Fibroblast of gingiva (primary cell): Measurements from ENCODE around the gene PDGFRB.

Source experiments
- DNase-seq: peaks from one replicate; pipeline ENCODE4 v3.0.0-alpha.2; 2011; ENCODE audit warnings: low read depth

The PDGFRB gene

DNA sequence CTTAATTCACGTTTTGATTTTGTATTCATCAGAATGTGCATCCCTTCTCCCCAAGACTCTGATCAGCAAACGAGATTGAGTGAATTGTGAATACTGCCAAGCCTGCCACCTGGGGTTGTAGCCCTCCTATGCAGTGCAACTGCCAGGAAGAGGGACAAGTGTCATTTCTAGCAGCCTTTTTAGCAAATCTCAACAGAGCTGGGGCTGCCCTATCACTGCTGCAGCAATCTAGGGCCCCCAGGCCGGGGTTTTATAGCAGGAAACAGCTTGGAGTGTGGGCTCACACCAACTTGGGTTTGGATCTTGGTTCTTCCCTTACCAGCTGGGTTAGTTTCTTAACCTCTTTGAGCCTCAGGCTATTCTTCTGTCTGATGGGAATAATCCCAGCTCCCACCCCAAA lies 73.3 kb downstream of the PDGFRB start:
- DNase-seq, result no peak

DNA sequence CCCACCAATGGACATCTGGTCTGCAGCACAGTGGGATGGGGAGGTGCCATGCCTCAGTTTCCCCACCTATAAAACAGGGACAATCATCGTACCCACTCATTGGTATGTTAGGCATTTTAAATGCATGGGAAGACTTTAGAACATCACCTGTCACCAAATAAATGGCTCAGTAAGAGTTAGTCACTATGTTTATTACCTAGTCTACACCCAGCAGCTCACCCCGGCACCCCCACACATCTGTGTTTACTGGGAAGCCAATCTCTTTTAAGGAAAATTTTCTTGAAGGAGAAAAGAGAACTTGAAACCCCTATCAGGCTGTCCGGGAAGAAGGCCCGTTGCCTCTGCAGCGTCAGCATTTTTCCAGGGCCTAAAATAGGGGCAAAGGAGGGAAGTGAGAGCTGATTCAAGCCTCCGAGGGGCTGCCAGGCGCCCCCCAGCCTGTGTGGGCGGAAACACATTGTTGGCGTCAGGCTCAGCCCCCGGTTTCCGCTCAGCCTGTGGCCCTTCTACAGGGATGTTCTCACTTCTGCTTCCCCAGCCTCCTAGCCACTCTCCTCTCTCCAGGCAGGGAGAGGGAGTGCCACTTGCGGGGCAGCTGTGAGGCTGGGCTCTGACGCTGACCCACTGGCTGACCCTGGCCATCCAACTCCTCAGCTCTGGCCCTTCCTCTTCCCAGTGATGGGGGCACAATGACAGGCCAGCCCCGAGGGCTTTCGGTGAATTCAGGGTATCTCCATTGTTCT lies 73.9 kb downstream of the PDGFRB start:
- DNase-seq, result no peak

DNA sequence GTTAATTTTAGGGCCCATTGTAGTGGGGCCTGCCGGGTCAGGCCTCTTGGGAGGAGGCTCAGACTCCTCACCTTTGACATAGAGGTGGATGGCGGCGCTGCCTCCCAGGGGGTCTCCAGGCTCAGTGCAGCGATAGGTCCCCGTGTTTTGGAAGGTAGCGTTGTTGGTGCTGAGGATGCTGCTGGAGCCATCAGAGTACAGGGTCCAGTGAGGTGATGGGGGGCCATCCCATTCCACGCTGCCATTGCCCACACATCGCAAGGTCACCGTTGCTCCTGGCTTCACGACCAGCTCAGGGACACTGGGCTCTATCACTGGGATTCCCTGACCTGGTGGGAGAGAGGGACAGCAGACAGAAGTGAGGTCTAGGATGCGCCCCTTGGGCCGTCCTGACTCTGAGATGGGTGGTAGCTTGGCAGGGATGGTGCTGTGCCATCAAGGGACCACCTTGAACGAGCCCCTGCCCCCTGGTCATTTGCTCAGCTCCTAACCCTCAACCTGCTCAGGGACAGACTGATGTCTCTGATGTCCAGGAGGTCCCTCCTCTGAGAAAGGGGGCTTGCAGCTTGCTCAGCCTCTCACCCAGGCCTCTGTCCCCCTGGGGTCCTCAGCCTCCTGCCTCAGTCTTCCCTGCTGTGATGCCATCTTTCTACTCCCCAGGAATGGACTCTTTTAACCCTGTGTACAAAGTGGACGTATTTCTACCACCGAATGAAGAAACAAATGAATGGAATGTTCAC lies 74.8 kb downstream of the PDGFRB start:
- no peak for DNase-seq

DNA sequence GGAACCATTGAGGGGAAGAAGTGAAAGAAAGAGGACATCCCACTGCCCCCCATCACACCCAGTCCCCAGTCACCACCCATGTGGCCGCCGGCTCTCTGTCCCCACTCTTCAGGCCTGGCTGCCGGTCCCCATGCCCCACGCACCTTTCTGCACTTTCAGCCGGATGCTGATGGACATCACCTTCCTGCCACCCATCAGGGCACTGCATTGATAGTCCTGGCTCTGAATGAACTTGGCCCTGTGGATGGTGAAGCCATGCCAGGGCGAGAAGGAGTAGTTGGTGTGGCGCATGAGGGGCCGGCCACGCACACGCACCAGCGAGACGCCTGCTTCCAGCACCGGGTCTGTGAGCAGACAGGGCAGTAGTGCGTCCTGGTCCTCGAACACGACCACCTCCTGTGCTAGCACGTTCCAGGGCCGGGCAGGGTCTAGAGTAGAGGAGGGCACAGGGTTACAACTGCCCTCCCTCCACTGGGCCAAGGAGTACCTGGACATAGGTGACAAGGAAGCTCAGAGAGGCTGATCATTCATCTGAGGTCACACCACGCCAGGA lies 75.7 kb downstream of the PDGFRB start:
- no peak for DNase-seq

DNA sequence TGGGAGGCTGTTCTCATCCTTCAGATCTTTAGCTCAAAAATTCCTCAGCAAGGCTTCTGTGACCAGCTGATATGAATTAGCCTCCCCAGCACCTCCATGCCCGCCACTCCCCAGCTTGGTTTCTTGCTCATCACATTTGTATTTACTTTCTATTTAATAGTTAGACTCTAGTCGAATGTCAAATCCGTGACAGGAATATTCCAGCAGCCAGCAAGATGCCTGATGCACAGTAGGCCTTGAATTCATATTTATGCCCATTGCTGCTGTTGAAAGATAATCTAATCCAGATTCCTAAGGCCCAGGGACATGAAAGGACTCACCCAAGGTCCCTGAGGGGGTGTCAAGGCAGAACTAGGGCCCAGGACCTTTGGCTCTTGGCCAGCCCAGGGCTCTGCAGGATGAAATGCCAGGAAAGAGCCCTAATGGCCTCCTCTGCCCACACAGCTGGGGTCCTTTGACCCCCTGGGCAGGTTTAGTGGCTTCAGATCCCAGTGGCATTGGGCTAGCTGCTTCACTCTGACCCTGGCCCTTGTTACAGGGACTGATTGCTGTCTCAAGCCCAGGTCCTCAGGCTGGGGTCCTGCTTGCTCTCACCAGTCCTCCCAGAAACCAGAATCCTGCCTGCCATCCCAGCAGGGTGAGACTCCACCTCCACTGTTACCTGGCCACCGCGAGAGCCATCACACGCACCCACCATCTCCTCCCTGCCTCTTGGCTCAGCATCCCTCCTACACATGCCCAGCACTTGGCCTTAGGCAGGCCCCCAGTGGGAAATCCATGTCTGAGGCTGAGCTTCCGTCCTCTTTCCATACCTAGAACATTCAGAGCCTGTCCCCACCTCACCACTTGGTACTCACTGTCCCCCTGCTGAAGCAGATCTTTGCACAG lies 76.6 kb downstream of the PDGFRB start:
- DNase-seq, result no peak

DNA sequence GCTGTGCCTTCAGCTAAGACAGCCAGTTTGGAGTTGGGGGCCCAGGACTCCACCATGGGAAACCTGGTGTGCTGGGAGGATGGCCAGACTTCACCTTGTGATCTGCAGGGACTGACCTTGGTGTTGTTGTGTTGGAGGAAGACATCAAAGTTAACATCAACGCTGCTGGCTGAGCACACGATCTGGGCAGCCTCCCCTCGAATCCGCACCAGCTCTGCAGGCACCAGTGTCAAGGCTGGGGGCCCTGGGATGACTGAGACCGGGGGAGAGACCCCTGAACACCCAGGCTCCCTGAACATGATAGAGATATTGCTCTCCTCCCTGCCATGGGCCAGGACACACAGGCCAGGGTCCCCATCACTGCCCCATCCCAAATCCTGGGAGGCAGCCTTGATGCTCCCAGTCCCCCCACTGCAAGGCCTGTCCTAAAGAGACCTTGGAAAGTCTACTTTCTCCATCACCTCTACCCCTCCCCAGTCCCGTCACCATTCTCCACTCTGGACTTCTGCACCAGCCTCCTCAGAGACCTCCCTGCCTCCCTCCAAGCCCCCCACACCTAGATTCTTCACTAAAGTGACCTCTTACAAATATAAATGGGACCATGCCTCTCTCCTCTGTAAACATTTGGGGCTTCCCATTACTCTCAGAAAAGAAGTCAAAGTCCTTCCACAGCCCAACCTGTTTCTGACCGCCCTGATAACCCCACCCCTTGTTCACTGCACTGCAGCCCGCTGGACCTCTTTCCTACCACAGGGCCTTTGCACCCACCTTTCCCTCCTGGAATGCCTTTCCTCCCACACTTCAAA lies 77.4 kb downstream of the PDGFRB start:
- DNase-seq, result no peak

DNA sequence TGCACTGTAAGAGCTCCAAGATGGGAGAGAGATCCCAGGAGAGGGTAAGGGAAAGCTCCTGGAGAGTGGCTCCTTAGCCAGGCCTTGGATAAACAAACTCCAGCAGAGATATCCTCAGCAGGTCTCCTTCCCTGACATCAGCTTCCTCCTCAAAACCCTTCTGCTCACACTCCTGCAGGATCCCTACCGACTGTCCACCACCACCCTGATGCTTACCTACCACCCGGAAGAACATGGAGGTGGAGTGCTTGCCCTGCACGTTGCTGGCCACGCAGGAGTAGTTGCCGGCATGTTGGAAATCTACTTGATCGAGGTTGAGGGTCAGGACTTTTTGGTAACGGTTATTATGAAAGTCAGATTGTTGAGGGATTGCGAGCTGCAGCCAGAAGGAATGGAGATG lies 78.6 kb downstream of the PDGFRB start:
- no peak for DNase-seq

DNA sequence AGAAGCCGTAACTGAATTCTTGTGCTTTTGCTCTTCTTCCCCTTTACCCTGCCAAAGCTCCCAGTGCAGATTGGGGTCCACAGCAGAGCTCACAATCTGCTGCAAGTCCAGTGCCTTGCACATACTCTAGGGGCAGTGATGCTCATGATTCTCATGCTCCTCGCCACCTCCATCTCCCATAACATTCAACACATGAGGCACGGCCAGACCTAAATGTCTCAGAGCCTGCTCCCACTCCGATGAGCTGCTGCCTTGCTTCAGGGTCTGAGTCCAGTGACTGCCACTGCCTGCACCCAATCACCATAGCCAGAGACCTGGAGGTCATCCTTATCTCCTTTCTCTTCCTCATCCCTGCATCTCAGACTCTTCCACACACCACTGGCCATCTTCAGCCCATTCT lies 79.8 kb downstream of the PDGFRB start:
- no peak for DNase-seq

DNA sequence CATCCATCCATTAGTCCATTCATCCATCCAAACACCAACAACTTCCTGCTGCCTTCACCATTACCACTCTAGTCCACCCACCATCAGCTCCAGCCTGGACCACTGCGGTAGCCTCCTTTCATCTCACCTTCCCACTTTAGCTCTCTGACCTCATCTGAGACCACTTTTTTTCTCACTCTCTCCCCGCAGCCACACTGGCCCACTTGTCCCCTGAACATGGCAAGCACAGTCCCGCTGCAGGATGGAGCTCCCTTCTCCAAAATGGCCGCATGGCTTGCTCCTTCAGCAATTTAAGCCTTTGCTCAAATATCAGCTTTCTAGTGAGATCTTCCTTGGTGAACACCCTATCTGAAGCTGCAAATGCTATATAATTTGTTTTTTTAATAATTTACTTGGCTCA lies 80.4 kb downstream of the PDGFRB start:
- no peak for DNase-seq

DNA sequence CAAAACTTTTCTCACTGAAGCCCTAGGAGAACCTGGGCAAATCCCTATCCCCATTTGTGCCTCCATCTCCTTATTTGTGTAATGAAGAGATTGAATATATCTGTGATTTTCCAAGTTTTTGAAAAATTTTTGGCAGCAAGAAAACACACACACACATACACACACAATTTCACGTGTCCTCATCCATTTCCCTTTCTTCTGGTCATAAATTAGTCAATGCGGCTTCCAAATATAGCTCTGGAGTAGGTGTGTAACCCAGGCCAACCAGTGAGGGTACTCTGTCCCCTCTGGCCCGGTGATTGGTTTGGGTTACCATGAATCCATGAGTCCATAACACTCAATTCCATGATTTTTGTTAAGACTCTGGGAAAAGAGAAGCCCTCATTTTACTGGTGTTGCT lies 82.0 kb downstream of the PDGFRB start:
- no peak for DNase-seq

DNA sequence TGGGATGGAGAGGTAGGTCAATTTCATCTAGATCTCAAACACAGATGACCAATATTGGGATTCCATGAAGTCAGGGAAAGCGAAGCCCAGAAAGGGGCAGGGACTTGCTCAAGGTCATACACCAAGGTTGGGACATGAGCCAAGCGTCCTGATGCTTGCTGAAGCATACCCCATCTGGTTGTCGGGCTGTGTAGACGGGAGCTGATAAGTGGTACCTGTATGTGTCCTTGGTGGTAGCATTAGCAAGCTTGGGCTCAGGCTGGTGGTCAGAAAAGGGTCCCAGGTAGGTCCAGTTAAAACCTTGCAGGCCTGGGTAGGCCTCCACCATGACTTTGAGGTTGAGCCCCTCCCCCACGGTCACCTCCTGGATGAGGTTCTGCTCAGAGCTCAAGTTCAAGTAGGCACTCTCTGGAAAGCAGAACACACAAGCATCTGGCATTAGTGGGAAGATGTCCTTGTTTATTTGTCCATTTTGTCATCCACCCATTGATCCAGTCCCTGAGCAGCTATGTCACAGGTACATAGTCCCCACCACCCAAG lies 82.5 kb downstream of the PDGFRB start:
- DNase-seq, result no peak

DNA sequence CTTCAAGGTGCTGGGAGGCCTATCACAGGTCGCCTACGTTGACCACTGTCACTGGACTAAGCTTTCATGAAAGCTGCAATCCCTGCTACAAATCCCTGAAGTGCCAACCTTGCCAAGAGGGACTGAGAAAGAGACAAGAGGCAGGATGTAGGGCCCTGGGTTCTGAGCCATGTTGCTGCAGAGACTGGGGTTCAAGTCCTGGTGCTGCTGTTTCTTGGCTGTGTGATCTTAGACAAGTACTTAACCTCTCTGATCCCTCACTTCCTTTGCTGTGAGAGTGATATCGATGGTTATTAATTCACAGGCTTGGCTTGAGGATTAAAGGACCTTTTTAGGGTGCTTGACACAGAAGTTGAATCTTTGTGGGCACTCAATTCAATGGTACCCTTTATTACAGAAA lies 84.8 kb downstream of the PDGFRB start:
- DNase-seq, result no peak

DNA sequence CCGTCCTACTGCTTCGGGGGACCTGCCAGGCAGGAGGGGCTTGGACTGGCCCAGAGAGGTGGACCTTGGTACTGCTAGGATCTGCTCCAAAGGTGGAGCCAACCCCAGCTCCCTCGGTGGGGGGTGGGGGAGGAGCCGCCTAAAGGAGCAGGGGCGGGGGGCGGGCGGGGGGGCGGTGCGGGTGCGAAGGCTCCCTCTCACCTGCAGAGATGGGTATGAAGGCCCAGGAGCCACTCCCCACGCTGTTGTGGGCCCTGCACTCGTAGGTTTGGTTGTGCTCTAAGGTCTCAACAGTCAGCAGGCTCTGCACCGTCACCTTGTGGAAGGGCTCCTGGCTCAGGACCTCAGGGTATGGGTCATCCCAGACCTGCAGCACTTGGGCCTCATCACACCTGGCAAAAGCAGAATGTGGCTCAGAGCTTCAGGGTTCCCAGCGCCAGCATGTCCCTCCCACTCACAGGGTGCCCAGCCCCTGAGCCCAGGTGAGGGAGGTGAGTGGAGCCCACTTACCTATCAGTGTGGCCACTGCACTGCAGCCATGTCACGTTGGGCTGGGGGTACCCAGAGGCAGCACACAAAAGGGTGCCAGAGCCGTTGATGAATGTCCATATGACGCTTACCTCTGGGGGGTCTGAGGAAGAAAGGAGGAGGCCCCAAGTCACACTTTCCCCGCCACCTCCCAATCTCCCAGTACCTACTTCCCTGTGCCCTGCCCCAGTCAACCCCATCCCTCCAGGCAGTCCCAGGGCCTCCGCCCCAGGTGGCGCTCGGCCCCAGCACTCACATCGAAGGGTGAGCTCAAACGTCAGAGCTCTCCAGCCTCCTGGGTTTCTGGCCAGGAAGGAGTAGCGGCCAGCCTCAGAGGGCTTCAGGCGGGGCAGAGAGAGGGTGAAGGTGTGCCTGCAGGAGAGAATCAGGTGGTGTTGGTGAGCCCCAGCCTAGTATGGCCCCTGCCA lies 85.7 kb downstream of the PDGFRB start:
- DNase-seq, result no peak

DNA sequence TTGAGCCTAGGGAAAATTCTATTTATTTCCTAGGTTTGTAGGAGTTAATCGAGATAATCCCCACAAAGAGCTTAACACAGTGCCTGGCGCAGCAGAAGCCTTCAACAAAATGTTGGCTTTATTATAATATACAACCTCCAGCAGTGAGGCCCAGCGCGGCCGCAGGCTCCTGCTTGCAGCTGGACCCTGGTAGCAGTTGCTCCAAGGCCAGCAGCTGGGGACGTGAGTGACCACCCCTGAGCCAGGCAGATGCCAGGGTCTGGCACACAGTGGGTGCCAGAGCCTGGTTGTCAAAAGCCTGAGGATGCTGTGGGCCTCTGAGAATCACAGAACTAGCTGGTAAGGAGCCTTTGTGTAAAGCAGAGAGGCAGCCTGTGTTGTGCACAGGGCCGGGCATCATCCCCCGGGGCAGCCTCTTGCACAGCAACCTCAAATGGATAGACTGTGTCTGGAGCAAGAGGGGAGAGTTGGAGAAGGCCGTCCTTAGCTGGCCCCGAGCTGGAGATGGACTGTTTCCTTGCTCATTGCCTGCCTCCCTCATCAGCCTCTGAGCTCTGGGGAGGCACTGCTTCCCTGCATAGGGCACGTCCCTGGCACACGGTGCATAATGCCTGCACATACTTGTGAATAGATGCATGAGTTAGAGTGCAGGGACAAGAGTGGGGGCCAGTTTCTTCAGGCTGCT lies 86.5 kb downstream of the PDGFRB start:
- DNase-seq, result no peak

DNA sequence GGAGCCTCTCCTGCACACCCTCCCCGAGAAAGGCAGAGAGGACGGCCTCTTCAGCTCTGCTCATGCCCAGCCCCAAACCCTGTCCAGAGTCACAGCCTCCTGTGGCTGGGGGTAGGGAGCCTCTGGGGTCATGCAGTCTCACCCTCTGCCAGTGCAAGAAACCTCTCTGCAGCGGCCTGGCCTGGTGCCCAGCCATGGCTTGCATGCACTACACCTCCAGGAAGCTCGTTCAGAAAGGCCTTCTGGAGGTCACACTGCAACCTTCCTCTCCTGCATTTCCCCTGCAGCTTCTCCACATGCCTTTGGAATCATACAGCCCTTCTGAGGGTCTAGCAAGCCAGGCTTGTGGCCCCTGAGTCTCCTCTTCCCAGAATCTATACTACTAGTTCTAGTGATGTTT lies 87.2 kb downstream of the PDGFRB start:
- no peak for DNase-seq

DNA sequence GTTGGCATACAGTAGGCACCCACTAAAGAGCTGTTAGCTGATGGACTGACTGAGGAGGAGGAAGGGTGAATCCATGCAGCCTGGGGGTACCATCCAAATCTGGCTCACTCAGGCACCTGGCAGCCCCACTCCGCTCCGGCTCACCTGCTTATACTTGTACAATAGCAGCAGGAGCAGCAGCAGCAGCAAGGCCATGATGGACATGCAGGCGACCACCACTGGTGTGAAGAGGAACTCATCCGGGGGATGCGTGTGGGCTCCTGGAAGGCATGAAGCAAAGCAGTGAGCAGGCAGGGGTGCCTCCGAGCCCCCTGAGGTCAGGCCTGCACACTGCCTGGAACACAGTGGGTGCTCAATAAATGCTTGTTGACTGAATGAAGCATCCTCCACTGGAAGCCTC lies 87.6 kb downstream of the PDGFRB start:
- DNase-seq, result no peak

DNA sequence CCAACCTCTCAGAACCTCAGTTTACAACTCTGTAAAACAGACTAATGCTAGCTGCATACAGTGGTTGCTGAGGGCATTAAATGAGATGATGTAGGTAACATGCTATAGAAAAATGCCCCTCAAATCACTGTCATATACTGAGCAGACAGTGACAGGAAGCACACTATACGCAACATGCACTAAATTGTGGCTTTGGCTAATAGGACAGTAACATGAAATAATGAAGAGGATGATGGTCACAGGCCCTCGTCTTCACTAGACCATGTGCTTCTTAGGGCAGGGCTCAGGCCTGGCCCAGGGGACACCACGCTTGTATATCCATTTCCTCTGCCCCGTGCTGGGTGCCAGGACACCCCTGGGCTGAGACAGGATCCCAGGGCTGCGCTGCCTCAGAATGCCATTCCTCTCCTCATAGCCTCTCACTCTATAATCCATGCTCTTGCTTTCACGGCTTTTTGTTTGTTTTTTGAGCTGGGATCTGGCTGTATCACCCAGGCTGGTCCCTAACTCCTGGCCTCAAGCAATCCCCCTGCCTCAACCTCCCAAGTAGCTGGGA lies 88.2 kb downstream of the PDGFRB start:
- DNase-seq, result no peak

DNA sequence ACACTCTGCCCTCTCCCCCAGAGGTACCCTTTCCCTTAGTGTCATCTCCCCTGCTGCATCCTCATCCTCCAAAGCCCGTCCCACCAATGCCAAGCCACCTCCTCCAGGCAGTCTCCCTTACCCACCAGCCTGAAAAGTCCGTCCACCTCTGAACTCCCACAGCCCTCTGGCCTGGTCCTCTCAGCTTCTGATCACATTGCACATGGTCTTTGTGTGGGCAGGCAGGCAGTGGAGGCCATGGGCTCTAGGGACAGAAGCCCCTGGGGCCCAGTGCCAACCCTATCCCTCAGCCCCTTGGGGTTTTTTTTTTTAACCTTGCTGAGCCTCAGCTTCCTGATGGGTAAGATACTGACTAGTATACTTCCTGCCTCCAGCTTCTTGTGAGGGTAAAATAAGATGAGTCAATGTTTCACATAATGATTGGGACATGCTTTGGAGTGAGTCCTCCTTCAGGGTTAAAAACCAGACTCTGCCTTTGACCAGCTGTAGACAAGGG lies 88.7 kb downstream of the PDGFRB start:
- peak; percentile 48 for DNase-seq

DNA sequence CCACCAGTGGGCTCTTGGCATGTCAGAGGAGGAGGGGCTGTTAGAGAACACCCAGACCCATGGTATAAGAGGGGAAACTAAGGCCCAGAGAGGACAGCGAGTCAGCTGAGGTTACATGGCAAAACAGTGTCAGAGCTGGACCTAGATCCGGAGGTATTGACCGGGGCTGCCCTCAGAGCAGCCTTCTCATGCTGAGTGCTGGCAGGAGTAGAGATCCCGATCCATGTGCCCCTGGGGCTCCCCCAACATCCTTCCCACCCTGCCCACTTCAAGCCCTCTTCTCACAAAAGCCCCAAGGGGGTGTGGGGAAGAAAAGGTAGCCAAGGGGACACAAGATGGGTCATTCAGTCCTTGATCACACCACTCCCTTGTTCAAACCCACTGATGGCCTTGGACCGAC lies 89.2 kb downstream of the PDGFRB start:
- DNase-seq, result no peak
